HepG2 (cell line): ENCODE data around the gene FAT1. TPM values are rescaled to one million over a fixed set of nuclear protein-coding genes. Genes with fewer than 3 reads are reported as not detected.

Experiments
- ATAC-seq: fragments of 200-7000 bp; cut with Tn5 transposase; 3 replicates; pipeline ENCODE4 v1.9.1; 2020; ENCODE audit warnings: mild to moderate bottlenecking, moderate library complexity
- BruUV-seq: library from RNA; stranded (reverse); fragments of 400-500 nt; replicated peaks from 2 replicates; lab custom pipeline; 2021; lab: Mats Ljungman, UMichigan
- CTCF ChIA-PET: fragments of 300-600 bp; formaldehyde crosslinking; extraction: SDS; loops from one replicate; lab custom pipeline; 2021; ENCODE audit warnings: low total read pairs, inconsistent platforms, low intra/inter-chr PET ratio; lab: Yijun Ruan, JAX
- POLR2A ChIA-PET: fragments of 350-600 bp; sonication (Branson Sonifier 250); formaldehyde crosslinking; loops from one replicate; lab custom pipeline; 2020; ENCODE audit warnings: antibody characterized with exemption, inconsistent platforms; lab: Yijun Ruan, JAX
- DNase-seq: peaks from one replicate; pipeline ENCODE4 v3.0.0-alpha.2; 2015; ENCODE audit warnings: low spot score
- FAIRE-seq: peaks from 3 replicates; lab custom pipeline; 2011; peaks lifted over from hg19 to GRCh38; lab: Jason Lieb, UNC
- H2AFZ ChIP-seq: one replicate; pipeline ENCODE4 v1.6.1; 2011; ENCODE audit warnings: low read length, inconsistent platforms
- H3K27ac ChIP-seq: fragments of 300-600 bp; 3 replicates; pipeline ENCODE4 v1.8.0; 2011; ENCODE audit warnings: mixed run types, mild to moderate bottlenecking, mixed read lengths, low read length, inconsistent platforms; ENCODE audit not compliant: insufficient read depth; ENCODE audit errors: extremely low read length
- H3K27me3 ChIP-seq, 2 experiments: fragments of 200-600 bp in 1 of 2; 2 replicates in 1 of 2; 3 replicates in 1 of 2; pipeline versions ENCODE4 v1.6.0 to v1.8.0; 2011; ENCODE audit warnings: low read length in 2 of 2, mild to moderate bottlenecking in 2 of 2, moderate library complexity in 2 of 2, inconsistent platforms in 1 of 2; ENCODE audit not compliant: insufficient read depth in 2 of 2, control insufficient read depth in 1 of 2
- H3K36me3 ChIP-seq, 2 experiments: fragments of 200-600 bp in 1 of 2; replicated peaks in 1 of 2; 2 replicates in 1 of 2; 3 replicates in 1 of 2; pipeline versions ENCODE4 v1.5.1 to v1.8.0; 2011; ENCODE audit warnings: low read length in 2 of 2, inconsistent platforms in 1 of 2; ENCODE audit not compliant: insufficient read depth in 2 of 2, control insufficient read depth in 1 of 2
- H3K4me1 ChIP-seq: 2 replicates; pipeline ENCODE4 v1.5.1; 2012; ENCODE audit warnings: low read length, inconsistent platforms; ENCODE audit not compliant: insufficient read depth
- H3K4me2 ChIP-seq: 2 replicates; pipeline ENCODE4 v1.6.0; 2011; ENCODE audit warnings: low read depth, low read length, inconsistent platforms
- H3K4me3 ChIP-seq, 3 experiments: fragments of 200-600 bp in 1 of 3; sonication (generic), shearing (Covaris generic) in 1 of 3; replicated peaks in 1 of 3; 2 replicates each; pipeline ENCODE4 v1.5.1; 2011 to 2016; ENCODE audit warnings: low read length in 3 of 3, inconsistent platforms in 2 of 3, low read depth in 2 of 3, mild to moderate bottlenecking in 2 of 3, control low read depth in 1 of 3, mixed read lengths in 1 of 3; ENCODE audit not compliant: insufficient read depth in 1 of 3
- H3K79me2 ChIP-seq: one replicate; pipeline ENCODE4 v1.6.1; 2011; ENCODE audit warnings: low read length, inconsistent platforms; ENCODE audit not compliant: insufficient read depth
- H3K9ac ChIP-seq: 2 replicates; pipeline ENCODE4 v1.6.0; 2011; ENCODE audit warnings: mild to moderate bottlenecking, low read depth, low read length, inconsistent platforms; ENCODE audit not compliant: insufficient read depth
- H3K9me3 ChIP-seq: 2 replicates; pipeline ENCODE4 v1.5.1; 2012; ENCODE audit warnings: mild to moderate bottlenecking, low read length
- H4K20me1 ChIP-seq: 2 replicates; pipeline ENCODE4 v1.6.0; 2011; ENCODE audit warnings: inconsistent platforms, mild to moderate bottlenecking, low read length, moderate library complexity; ENCODE audit not compliant: insufficient read depth
- ARHGAP35 ChIP-seq: sonication (generic); formaldehyde crosslinking; IDR thresholded peaks from 2 replicates; pipeline ENCODE4 v1.9.0; 2022; ENCODE audit warnings: mild to moderate bottlenecking, inconsistent platforms, moderate library complexity, missing genetic modification reagents, borderline replicate concordance
- ATF1 ChIP-seq: IDR thresholded peaks from 2 replicates; pipeline ENCODE4 v1.6.1; 2016; ENCODE audit warnings: mild to moderate bottlenecking, control low read depth
- CBX5 ChIP-seq: sonication (generic); formaldehyde crosslinking; IDR thresholded peaks from 2 replicates; pipeline ENCODE4 v1.4.0; 2020; ENCODE audit warnings: missing genetic modification reagents, borderline replicate concordance
- ETV6 ChIP-seq: sonication (generic); formaldehyde crosslinking; conservative IDR thresholded peaks from 2 replicates; pipeline ENCODE4 v1.4.0; 2020; ENCODE audit warnings: missing genetic modification reagents
- GZF1 ChIP-seq: sonication (generic); formaldehyde crosslinking; IDR thresholded peaks from 2 replicates; pipeline ENCODE4 v1.5.1; 2020; ENCODE audit warnings: mild to moderate bottlenecking, missing genetic modification reagents
- IKZF4 ChIP-seq: sonication (generic); formaldehyde crosslinking; IDR thresholded peaks from 2 replicates; pipeline ENCODE4 v1.5.1; 2020; ENCODE audit warnings: borderline replicate concordance, mild to moderate bottlenecking, low read depth, missing genetic modification reagents; ENCODE audit errors: not compliant biosample characterization
- PITX1 ChIP-seq: sonication (generic); formaldehyde crosslinking; IDR thresholded peaks from 2 replicates; pipeline ENCODE4 v1.5.1; 2020; ENCODE audit warnings: mild to moderate bottlenecking, missing genetic modification reagents
- RXRB ChIP-seq: IDR thresholded peaks from 2 replicates; pipeline ENCODE4 v1.6.1; 2016; ENCODE audit warnings: borderline replicate concordance, missing genetic modification reagents, missing compliant biosample characterization
- SALL2 ChIP-seq: sonication (generic); formaldehyde crosslinking; IDR thresholded peaks from 2 replicates; pipeline ENCODE4 v1.8.1; 2023; ENCODE audit warnings: mild to moderate bottlenecking, missing genetic modification reagents, inconsistent platforms
- SMC3 ChIP-seq: IDR thresholded peaks from 2 replicates; pipeline ENCODE4 v1.6.1; 2011; ENCODE audit warnings: low read length, improper control_type of control experiment
- SPEN ChIP-seq: sonication (generic); formaldehyde crosslinking; IDR thresholded peaks from 2 replicates; pipeline ENCODE4 v1.5.1; 2020; ENCODE audit warnings: low read depth, mild to moderate bottlenecking, missing genetic modification reagents
- SRF ChIP-seq: IDR thresholded peaks from 2 replicates; pipeline ENCODE4 v1.6.1; 2011; ENCODE audit warnings: mild to moderate bottlenecking, low read depth, low read length, moderate library complexity
- U2AF2 ChIP-seq: fragments of 200-400 bp; formaldehyde crosslinking; IDR thresholded peaks from 2 replicates; pipeline ENCODE4 v1.6.1; 2017; ENCODE audit warnings: low read depth, mild to moderate bottlenecking, low read length
- ZC3H13 ChIP-seq: sonication (generic); formaldehyde crosslinking; IDR thresholded peaks from 2 replicates; pipeline ENCODE4 v1.8.1; 2023; ENCODE audit warnings: mild to moderate bottlenecking, missing genetic modification reagents, moderate library complexity
- ZNF317 ChIP-seq: sonication (generic); formaldehyde crosslinking; IDR thresholded peaks from 2 replicates; pipeline ENCODE4 v1.5.0; 2020; ENCODE audit warnings: mild to moderate bottlenecking, missing genetic modification reagents
- ZNF33A ChIP-seq: sonication (generic); formaldehyde crosslinking; IDR thresholded peaks from 2 replicates; pipeline ENCODE4 v1.5.1; 2020; ENCODE audit warnings: missing genetic modification reagents, mild to moderate bottlenecking, moderate library complexity, borderline replicate concordance
- ZNF468 ChIP-seq: sonication (generic); formaldehyde crosslinking; IDR thresholded peaks from 2 replicates; pipeline ENCODE4 v1.8.0; 2022; ENCODE audit warnings: mild to moderate bottlenecking, moderate library complexity, missing genetic modification reagents
- WGBS: methylation state at CpG from one replicate; pipeline ENCODE4 v1.1.6; 2017; ENCODE audit warnings: low lambda C conversion rate; 5-methylcytosine and 5-hydroxymethylcytosine counted together
- in situ Hi-C: cut with HindIII; loops from 2 replicates; pipeline ENCODE4 v1.10.0; 2017; ENCODE audit warnings: low pct_unique_long_range_greater_than_20kb; ENCODE audit not compliant: extremely low pct_ligation_motif_present
- intact Hi-C: fragments of 100-400 bp; cut with micrococcal nuclease; formaldehyde crosslinking; loops from one replicate; pipeline ENCODE4 v1.10.0; 2022; ENCODE audit not compliant: unreplicated experiment
- polyA plus RNA-seq, 8 experiments: library from polyadenylated mRNA; depleted of rRNA in 3 of 8; stranded (reverse) in 7 of 8; unstranded in 1 of 8; fragments of >200 nt; fragmentation: Illumina TruSeq in 4 of 8; extraction: Trizol in 4 of 8; gene quantifications; 2 replicates each; pipeline versions ENCODE4 v1.2.1 to v1.2.3, GENCODE V29; 2011 to 2016; ENCODE audit warnings: low read depth in 4 of 8, missing spikeins in 1 of 8, mixed read lengths in 1 of 8; ENCODE audit not compliant: insufficient read depth in 1 of 8
- total RNA-seq, 5 experiments: library from RNA; depleted of rRNA; stranded (reverse); fragments of >200 nt; fragmentation: Illumina TruSeq; extraction: Trizol; gene quantifications; 2 replicates each; pipeline ENCODE4 v1.2.3, GENCODE V29; 2016; ENCODE audit warnings: low read depth in 1 of 5
- TF ChIP-seq, protein P1 (sequence below): sonication (generic); formaldehyde crosslinking; IDR thresholded peaks from 2 replicates; pipeline ENCODE4 v1.4.0; 2020; ENCODE audit warnings: missing genetic modification reagents
- TF ChIP-seq, protein P2 (sequence below): sonication (generic); formaldehyde crosslinking; IDR thresholded peaks from 2 replicates; pipeline ENCODE4 v1.4.0; 2020; ENCODE audit warnings: missing genetic modification reagents

FAT1 gene
- total and polyA plus RNA-seq, 2 of the 13 experiments (the other 11 are each of a cell fraction or from before 2014, with no cell fraction given) = 185 to 216 TPM

DNA sequence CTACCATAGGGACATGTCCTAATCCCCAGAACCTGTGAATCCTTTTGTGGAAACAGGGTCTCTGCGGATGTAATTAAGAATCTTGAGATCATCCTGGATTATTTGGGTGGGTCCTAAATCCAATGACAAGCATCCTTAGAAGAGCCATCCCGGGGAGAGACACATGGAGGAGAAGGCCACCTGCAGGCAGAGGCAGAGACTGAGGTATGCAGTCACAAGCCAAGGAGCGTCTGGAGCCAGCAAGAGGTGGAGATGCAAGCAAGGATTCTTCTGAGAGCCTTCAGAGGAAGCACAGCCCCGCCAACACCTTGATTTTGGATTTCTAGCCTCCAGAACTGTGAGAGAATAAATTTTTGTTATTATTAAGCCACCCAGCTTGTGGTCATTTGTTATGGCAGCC lies 13.8 kb upstream of the FAT1 start:
- Histone ChIP-seq H3K79me2 (no peaks in the 10 kb centered on the region), H3K27me3 (no peaks in the 10 kb centered on the region), H3K4me1 (peaks cover 58% of the 10 kb centered on the region), H3K27ac (no peak overlapping the region), H3K9ac (no peak overlapping the region), H3K4me3 (no peak overlapping the region), H3K4me2 (no peak overlapping the region), H3K9me3 (no peaks in the 10 kb centered on the region), H4K20me1 (no peaks in the 10 kb centered on the region), H2AFZ (no peak overlapping the region), H3K36me3 (no peaks in the 10 kb centered on the region)
- DNase-seq = no peak
- CTCF ChIA-PET = no interaction called here
- in situ Hi-C loops = loop anchor here (25.0 kb wide), 1 partner anchor 200 kb away; no protein-coding TSS in a partner anchor
- BruUV-seq = no TSS peak
- POLR2A ChIA-PET = interaction anchor here (1.4 kb wide), 1 partner anchor 28 kb away, joined by 3 read pairs; no protein-coding TSS in a partner anchor
- no peak for FAIRE-seq
- whole genome bisulfite sequencing = 85% methylated on average over 4 of the region's 4 CpGs
- intact Hi-C loops = no loop called here
- TF ChIP-seq, protein P1, sequence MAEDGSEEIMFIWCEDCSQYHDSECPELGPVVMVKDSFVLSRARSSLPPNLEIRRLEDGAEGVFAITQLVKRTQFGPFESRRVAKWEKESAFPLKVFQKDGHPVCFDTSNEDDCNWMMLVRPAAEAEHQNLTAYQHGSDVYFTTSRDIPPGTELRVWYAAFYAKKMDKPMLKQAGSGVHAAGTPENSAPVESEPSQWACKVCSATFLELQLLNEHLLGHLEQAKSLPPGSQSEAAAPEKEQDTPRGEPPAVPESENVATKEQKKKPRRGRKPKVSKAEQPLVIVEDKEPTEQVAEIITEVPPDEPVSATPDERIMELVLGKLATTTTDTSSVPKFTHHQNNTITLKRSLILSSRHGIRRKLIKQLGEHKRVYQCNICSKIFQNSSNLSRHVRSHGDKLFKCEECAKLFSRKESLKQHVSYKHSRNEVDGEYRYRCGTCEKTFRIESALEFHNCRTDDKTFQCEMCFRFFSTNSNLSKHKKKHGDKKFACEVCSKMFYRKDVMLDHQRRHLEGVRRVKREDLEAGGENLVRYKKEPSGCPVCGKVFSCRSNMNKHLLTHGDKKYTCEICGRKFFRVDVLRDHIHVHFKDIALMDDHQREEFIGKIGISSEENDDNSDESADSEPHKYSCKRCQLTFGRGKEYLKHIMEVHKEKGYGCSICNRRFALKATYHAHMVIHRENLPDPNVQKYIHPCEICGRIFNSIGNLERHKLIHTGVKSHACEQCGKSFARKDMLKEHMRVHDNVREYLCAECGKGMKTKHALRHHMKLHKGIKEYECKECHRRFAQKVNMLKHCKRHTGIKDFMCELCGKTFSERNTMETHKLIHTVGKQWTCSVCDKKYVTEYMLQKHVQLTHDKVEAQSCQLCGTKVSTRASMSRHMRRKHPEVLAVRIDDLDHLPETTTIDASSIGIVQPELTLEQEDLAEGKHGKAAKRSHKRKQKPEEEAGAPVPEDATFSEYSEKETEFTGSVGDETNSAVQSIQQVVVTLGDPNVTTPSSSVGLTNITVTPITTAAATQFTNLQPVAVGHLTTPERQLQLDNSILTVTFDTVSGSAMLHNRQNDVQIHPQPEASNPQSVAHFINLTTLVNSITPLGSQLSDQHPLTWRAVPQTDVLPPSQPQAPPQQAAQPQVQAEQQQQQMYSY (CRISPR knock-in tag) = no peak
- TF ChIP-seq SPEN (CRISPR knock-in tag) = no peak
- TF ChIP-seq, protein P2, sequence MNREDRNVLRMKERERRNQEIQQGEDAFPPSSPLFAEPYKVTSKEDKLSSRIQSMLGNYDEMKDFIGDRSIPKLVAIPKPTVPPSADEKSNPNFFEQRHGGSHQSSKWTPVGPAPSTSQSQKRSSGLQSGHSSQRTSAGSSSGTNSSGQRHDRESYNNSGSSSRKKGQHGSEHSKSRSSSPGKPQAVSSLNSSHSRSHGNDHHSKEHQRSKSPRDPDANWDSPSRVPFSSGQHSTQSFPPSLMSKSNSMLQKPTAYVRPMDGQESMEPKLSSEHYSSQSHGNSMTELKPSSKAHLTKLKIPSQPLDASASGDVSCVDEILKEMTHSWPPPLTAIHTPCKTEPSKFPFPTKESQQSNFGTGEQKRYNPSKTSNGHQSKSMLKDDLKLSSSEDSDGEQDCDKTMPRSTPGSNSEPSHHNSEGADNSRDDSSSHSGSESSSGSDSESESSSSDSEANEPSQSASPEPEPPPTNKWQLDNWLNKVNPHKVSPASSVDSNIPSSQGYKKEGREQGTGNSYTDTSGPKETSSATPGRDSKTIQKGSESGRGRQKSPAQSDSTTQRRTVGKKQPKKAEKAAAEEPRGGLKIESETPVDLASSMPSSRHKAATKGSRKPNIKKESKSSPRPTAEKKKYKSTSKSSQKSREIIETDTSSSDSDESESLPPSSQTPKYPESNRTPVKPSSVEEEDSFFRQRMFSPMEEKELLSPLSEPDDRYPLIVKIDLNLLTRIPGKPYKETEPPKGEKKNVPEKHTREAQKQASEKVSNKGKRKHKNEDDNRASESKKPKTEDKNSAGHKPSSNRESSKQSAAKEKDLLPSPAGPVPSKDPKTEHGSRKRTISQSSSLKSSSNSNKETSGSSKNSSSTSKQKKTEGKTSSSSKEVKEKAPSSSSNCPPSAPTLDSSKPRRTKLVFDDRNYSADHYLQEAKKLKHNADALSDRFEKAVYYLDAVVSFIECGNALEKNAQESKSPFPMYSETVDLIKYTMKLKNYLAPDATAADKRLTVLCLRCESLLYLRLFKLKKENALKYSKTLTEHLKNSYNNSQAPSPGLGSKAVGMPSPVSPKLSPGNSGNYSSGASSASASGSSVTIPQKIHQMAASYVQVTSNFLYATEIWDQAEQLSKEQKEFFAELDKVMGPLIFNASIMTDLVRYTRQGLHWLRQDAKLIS (CRISPR knock-in tag) = no peak
- no peak for TF ChIP-seq ETV6
- no peak for TF ChIP-seq SRF
- TF ChIP-seq SMC3 = no peak
- TF ChIP-seq IKZF4 (CRISPR knock-in tag) = no peak
- TF ChIP-seq GZF1 = no peak
- no peak for TF ChIP-seq ZNF33A (CRISPR knock-in tag)
- no peak for TF ChIP-seq ZC3H13 (CRISPR knock-in tag)
- TF ChIP-seq ARHGAP35 (CRISPR knock-in tag) = no peak
- no peak for TF ChIP-seq SALL2 (CRISPR knock-in tag)
- TF ChIP-seq U2AF2 = no peak
- TF ChIP-seq ATF1 (CRISPR knock-in tag) = no peak
- no peak for TF ChIP-seq CBX5 (CRISPR knock-in tag)
- no peak for TF ChIP-seq ZNF317
- TF ChIP-seq PITX1 = no peak
- TF ChIP-seq RXRB (CRISPR knock-in tag) = no peak
- no peak for TF ChIP-seq ZNF468 (CRISPR knock-in tag)
- no peak for ATAC-seq
